Cardiac septum (tissue), 1 donor: ENCODE measurements around the gene BIK. TPM values are rescaled to one million over a fixed set of nuclear protein-coding genes. Genes with fewer than 3 reads are reported as not detected.
A peak's percentile ranks its signal among the peaks of the same experiment; 100 is the strongest.

Experiments
- DNase-seq: peaks from one replicate; pipeline ENCODE4 v3.0.0-alpha.2; 2020; ENCODE audit warnings: low spot score
- intact Hi-C: fragments of 100-400 bp; cut with DNase I; formaldehyde crosslinking; loops from one replicate; pipeline ENCODE4 v1.14.0; 2022
- long read RNA-seq: library from polyadenylated mRNA; unstranded; transcript quantifications from one replicate; pipeline ENCODE4 v2.0.0, GENCODE V29; 2021
- total RNA-seq: library from RNA; stranded (reverse); fragmentation: NEBNext Ultra II Directional; extraction: Animal tissue kit (Norgen Biotek cat#: 25700); gene quantifications from one replicate; pipeline ENCODE4 v1.2.1, GENCODE V29; 2021
- donor health status: DM: no; HTN: no; CAD: no.

BIK gene
- not detected for total RNA-seq
- long read RNA-seq = 0 reads

GRCh38 chr22:43110444-43110926 is at the start of gene BIK:
TSS of gene BIK (plus strand) at chr22:43110750. CDS start at chr22:43124023, 13,273 bp downstream.
- no peak for DNase-seq
- intact Hi-C loops = no loop called here

- intact Hi-C loops = no loop called here
- DNase-seq = no peak
Observed at GRCh38 chr22:43066134-43066533, 44.4 kb upstream of the BIK start.

DNA sequence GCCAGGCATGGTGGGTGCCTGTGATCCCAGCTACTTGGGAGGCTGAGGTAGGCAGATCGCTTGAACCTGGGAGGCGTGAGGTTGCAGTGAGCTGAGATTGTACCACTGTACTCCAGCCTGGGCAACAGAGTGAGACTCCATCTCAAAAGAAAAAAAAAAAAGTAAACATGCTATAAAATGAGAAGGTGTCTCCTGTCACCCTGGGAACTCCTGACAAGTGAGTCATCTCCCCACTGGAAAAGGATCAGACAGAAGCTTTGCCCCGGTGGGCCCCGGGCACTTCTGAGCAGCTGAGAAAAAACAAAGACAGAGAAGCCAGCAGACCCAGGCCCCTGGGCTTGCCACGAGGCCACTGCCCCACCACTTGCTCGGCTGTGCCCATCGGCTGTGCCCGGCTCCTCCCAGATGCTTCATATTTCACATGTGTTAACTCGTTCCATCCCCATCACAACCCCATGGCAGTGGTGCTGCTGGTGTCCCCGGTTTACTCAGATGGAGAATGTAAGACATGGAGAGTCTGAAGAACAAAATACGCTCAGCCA is 43.6 kb upstream of the BIK start:
- intact Hi-C loops = no loop called here
- no peak for DNase-seq

GRCh38 chr22:43077121-43077877 is 33.3 kb upstream of the BIK start:
- intact Hi-C loops = no loop called here
- peak; percentile 81 for DNase-seq

DNA sequence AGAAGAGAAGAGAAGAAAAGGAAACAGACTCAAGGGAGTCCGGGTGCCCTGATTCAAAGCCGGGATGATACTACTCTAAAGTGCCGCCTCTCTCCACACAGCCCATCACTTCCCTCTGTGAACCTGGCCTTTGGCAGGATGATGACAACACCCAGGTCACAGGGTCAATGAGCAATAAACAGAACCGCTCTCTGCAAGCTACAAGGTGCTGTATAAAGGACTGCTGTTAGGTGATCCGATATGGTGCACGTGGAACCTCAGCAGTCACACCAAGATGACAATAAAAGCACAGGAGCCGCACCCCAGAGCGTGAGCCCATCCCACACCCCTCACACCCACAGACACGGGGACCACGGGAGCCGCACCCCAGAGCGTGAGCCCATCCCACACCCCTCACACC is 32.0 kb upstream of the BIK start:
- intact Hi-C loops = no loop called here
- DNase-seq = no peak

DNA sequence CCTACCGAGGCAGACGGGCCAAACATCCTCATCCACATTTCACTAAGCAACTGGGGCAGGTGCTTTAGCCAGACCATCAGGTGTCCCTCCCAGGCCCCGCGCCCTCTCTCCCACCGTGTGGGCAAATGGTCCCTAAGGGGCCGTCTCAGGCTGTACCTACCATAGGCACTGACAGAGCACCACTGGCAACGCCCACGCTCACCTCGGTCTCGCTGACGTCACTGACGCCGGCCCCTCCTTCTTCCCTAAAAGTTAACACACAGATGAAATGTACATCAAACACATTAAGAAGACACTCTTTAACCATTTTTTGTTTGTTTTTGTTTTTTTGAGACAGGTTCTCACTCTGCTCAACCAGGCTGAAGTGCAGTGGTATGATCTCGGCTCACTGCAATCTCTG is 30.8 kb upstream of the BIK start:
- no peak for DNase-seq
- intact Hi-C loops = no loop called here

DNA sequence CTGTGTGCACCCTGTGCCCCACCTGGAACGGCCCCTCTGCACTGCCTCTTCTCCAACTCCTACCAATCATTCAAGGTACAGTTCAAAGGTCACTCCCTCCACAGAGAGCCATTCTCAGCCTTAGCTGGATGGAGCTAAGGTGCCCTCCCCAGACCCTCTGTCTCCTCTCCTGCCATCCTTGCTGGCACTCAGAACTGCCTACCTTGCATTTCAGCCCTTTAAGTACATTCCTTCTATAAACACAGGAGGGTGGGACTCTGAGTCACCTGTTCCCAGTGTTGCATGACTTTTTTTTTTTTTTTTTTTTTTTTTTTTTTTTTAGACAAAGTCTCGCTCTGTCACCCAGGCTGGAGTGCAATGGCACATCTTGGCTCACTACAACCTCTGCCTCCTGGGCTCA is 29.9 kb upstream of the BIK start:
- DNase-seq = no peak
- intact Hi-C loops = no loop called here

- intact Hi-C loops = no loop called here
- no peak for DNase-seq
Observed at GRCh38 chr22:43081968-43082367, 28.6 kb upstream of the BIK start.

DNA sequence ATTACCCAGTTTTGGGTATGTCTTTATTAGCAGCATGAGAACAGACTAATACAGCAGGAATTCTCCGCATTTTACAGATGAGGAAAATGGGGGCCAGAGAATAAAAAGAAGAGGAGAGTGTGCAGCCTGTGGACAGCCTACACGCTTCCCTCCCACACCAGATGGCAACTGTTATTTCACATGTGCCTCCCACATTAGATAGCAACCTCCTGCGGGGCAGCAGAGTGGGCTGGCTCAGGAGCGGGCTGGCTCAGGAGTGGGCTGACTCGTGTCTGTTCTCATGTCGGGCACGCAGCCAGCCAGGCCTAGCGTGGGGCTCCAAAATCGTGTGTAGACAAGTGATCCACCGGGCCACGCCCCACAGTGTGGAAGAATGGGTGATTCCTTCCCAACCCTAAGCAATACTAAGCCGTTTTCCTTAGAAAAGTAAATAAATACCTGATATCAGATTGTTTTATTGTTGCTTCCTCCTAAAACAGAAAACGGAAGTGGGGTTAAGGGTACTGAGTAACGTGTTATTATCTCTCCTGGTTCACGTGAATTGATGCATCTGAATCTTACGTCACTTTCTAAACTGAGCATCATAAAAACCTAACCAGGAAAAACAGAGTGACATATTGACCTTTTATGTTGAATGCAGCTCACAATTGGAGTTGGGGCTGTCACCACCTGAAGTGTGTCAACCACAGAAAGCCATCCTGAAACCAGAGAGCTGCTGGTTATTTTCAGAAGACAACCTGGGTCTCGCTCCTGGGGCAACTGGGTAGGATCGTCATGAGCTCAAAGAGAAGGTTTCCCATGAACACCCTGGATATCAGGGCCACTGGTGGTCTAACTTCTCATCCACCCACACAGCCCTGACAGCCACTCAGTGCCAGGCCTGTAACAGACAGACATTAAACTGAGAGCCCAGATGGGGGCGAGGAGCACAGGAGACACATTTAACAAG is 24.6 kb upstream of the BIK start:
- intact Hi-C loops = no loop called here
- DNase-seq = no peak

DNA sequence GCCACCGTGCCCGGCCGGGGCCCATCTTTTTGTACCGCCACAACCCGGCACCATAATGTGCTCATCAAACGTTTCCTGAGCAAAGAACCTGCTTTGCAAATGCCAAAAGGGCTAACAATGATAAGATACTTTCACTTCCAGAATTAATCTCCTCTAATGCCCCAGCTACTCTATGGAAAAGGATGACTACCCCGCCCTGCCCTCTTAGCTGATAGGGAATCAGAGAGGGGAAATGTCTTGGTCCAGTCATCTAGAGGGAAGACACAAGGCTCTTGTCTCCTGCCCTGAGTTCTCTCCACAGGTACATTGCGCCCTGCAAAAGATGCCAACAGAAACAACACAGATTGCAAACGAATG is 21.9 kb upstream of the BIK start:
- intact Hi-C loops = no loop called here
- no peak for DNase-seq

- peak; percentile 95 for DNase-seq
- intact Hi-C loops = no loop called here
Observed at GRCh38 chr22:43088984-43089717, 21.4 kb upstream of the BIK start, which contains the start of gene TTLL1. TSS of gene TTLL1 (minus strand) at chr22:43089391. CDS start at chr22:43075586, 13,805 bp downstream.

- intact Hi-C loops = loop anchor here (5.0 kb wide), 1 partner anchor 223 kb away; no protein-coding TSS in a partner anchor
- DNase-seq = no peak
Observed at GRCh38 chr22:43090130-43090789, 20.3 kb upstream of the BIK start.

- intact Hi-C loops = loop anchor here (5.0 kb wide), 1 partner anchor 225 kb away; no protein-coding TSS in a partner anchor
- DNase-seq = no peak
Observed at GRCh38 chr22:43092085-43092484, 18.5 kb upstream of the BIK start.

DNA sequence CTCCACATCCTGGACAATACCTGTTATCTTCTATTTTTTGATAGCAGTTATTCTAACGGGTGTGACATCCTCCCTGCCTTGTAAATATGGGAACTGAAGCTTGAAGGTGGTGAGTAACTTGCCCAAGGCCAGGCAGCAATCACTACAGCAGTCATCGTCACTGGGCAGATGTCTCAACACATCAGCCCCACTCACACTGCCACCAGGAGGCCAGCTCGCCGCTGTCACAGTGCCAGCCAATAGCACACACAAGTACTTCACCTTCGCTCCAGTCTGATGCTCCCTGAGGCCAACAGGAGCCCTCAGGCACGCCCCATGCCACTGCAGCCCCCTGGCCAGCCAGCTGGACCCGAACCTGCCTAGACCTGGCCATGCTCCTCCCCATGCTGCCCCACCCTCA is 16.5 kb upstream of the BIK start:
- intact Hi-C loops = loop anchor here (5.0 kb wide), 1 partner anchor 227 kb away; no protein-coding TSS in a partner anchor
- no peak for DNase-seq

DNA sequence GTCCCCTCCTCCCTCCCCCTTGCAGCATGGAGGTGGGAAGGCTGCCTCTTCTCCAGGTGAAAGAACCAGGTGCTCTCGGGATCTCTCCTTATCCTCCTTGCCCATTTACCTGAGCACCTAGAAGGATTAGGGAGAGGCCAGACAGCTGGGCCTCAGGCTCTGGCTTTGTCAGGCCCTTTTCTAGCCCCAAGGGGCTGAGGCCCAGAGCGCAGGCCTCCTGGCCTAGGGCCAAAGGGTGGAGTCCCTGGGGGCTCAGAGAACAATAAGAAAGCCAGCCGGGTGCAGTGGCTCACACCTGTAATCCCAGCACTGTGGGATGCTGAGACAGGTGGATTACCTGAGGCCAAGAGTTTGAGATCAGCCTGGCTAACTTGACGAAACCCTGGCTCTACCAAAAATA is 16.0 kb upstream of the BIK start:
- intact Hi-C loops = loop anchor here (5.0 kb wide), 1 partner anchor 227 kb away; no protein-coding TSS in a partner anchor

DNA sequence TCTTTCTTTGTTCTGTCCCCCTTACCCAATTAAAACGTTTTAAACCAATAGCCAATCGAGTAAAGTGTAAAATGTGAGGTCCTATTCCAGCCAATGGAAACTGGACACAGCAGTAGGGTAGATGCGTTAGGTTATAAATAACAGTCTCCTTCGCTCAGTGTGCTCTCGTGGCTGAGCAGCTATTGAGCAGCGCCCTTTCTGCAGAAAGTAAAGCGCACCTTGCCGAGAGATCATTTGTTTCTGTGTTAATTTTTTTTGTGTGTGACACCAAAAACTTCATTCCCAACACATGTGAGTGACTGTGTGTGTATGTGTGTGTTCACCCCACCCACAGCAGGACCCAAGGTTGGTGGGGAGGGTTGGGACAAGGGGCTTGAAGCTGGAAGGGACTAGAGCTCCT is 14.1 kb upstream of the BIK start:
- DNase-seq = no peak
- intact Hi-C loops = loop anchor here (5.0 kb wide), 1 partner anchor 189 kb away; no protein-coding TSS in a partner anchor

More for the DNA sequence above, 16.0 kb upstream of the BIK start:
- no peak for DNase-seq

GRCh38 chr22:43098356-43098755 is 12.2 kb upstream of the BIK start:
- intact Hi-C loops = loop anchor here (5.0 kb wide), 1 partner anchor 191 kb away; no protein-coding TSS in a partner anchor
- no peak for DNase-seq

- intact Hi-C loops = loop anchor here (5.0 kb wide), 1 partner anchor 192 kb away; no protein-coding TSS in a partner anchor
- no peak for DNase-seq
Observed at GRCh38 chr22:43099095-43099494, 11.5 kb upstream of the BIK start.

- DNase-seq = no peak
- intact Hi-C loops = no loop called here
Observed at GRCh38 chr22:43100225-43100624, 10.3 kb upstream of the BIK start.
